HEK293T (cell line): ENCODE measurements around the gene HBZ.

ENCODE experiments used
- CTBP1 ChIP-seq: fragments of 450-650 bp; IDR thresholded peaks from 2 replicates; pipeline ENCODE4 v1.6.1; 2016; ENCODE audit warnings: borderline replicate concordance
- TARDBP ChIP-seq: fragments of 450-650 bp; IDR thresholded peaks from 2 replicates; pipeline ENCODE4 v1.6.1; 2016

- TF ChIP-seq CTBP1: no peak
- TF ChIP-seq TARDBP: no peak
Observed at GRCh38 chr16:185691-186090, 33.2 kb downstream of the HBZ start.
